Measurements from ENCODE around the gene KCNH3. TPM values are rescaled to one million over a fixed set of nuclear protein-coding genes. Genes with fewer than 3 reads are reported as not detected.
A peak's percentile ranks its signal among the peaks of the same experiment; 100 is the strongest.

The KCNH3 gene
- total and polyA plus RNA-seq, 10 of the 15 experiments (the other 5 are each of a cell fraction or from before 2014, with no cell fraction given) = 0.03 to 0.45 (median 0.08) TPM; not detected in 5

- TF ChIP-seq BCLAF1 (IDR thresholded peaks at IDR 0.05) (no peak), EZH2 (IDR thresholded peaks at IDR 0.05; ENCODE audit: borderline replicate concordance, control insufficient read depth, low read depth, low read length) (no peak), NFYA (IDR thresholded peaks at IDR 0.05; ENCODE audit: borderline replicate concordance, low read depth, low read length) (no peak), ATF3 (IDR thresholded peaks at IDR 0.05; ENCODE audit: borderline replicate concordance, extremely low read depth, low read depth, low read length) (peak; percentile 56; the same call in 1 of the 2 replicates), EED (IDR thresholded peaks at IDR 0.05; ENCODE audit: low read depth) (no peak), MEF2B (IDR thresholded peaks at IDR 0.05; ENCODE audit: partially characterized antibody, poor library complexity, severe bottlenecking) (peak; percentile 61), ZSCAN29 (IDR thresholded peaks at IDR 0.05) (peak; percentile 89; the same call in 1 of the 2 replicates), ASH2L (IDR thresholded peaks at IDR 0.05; ENCODE audit: borderline replicate concordance, low read depth) (peak; percentile 98), ATF7 (IDR thresholded peaks at IDR 0.05; ENCODE audit: low read depth) (0 out of 2 replicates have a peak, but pooled peaks have one; percentile 48), SIX5 (IDR thresholded peaks at IDR 0.05; ENCODE audit: low read depth, low read length, severe bottlenecking) (peak; percentile 54), CUX1 (IDR thresholded peaks at IDR 0.05; ENCODE audit: insufficient replicate concordance, low read depth, low read length) (no peak), NBN (IDR thresholded peaks at IDR 0.05) (0 out of 2 replicates have a peak, but pooled peaks have one; percentile 64), SREBF1 (IDR thresholded peaks at IDR 0.05; ENCODE audit: low read length) (peak; percentile 89; the same call in 1 of the 2 replicates), RELB (IDR thresholded peaks at IDR 0.05; ENCODE audit: low read depth) (peak; percentile 68), POLR2A (IDR thresholded peaks at IDR 0.05; ENCODE audit: low read depth, low read length) (peak; percentile 98), KDM1A (IDR thresholded peaks at IDR 0.05; ENCODE audit: borderline replicate concordance) (no peak)
Measured at GRCh38 chr12:49567611-49568441, 29.0 kb downstream of the KCNH3 start, which contains the start of gene MCRS1 (continued).
